Measurements from ENCODE around the gene ABCA4.

Gene ABCA4

GRCh38 chr1:94110946-94111740, 9.8 kb downstream of the ABCA4 start:
- no peak for TF ChIP-seq CTCF (IDR thresholded peaks at IDR 0.05; ENCODE audit: unreplicated experiment in 3 of 3)
- Mint-ChIP-seq H3K27ac (peak overlapping the region in 1 of 3 experiments; percentile 33), H3K4me3 (no peak overlapping the region), H3K27me3 (ENCODE audit: low read depth) (peaks cover 5% of the 10 kb centered on the region), H3K4me1 (peaks cover 16% of the 10 kb centered on the region), H3K36me3 (ENCODE audit: low read depth) (no peaks in the 10 kb centered on the region), H3K9me3 (no peaks in the 10 kb centered on the region)

GRCh38 chr1:94110021-94110761, 10.8 kb downstream of the ABCA4 start:
- Mint-ChIP-seq H3K27me3 (ENCODE audit: low read depth) (peaks cover 10% of the 10 kb centered on the region), H3K27ac (peak overlapping the region; percentile 24 to 31 (median 24)), H3K4me3 (no peak overlapping the region), H3K36me3 (ENCODE audit: low read depth) (no peaks in the 10 kb centered on the region), H3K9me3 (no peaks in the 10 kb centered on the region), H3K4me1 (peaks cover 16% of the 10 kb centered on the region)
- TF ChIP-seq CTCF (IDR thresholded peaks at IDR 0.05; ENCODE audit: unreplicated experiment in 3 of 3), result no peak

- Mint-ChIP-seq H3K4me3 (no peak overlapping the region), H3K27ac (peak overlapping the region in 1 of 3 experiments; percentile 24), H3K9me3 (no peaks in the 10 kb centered on the region), H3K36me3 (ENCODE audit: low read depth) (no peaks in the 10 kb centered on the region), H3K27me3 (ENCODE audit: low read depth) (peaks cover 10% of the 10 kb centered on the region), H3K4me1 (peaks cover 22% of the 10 kb centered on the region)
- TF ChIP-seq CTCF (IDR thresholded peaks at IDR 0.05; ENCODE audit: unreplicated experiment in 3 of 3), result no peak
Measured at GRCh38 chr1:94109478-94109877, 11.5 kb downstream of the ABCA4 start.

GRCh38 chr1:94107141-94107540, 13.8 kb downstream of the ABCA4 start:
- Mint-ChIP-seq H3K27ac (peak overlapping the region; percentile 43 to 88 (median 51)), H3K36me3 (ENCODE audit: low read depth) (no peaks in the 10 kb centered on the region), H3K4me3 (no peak overlapping the region), H3K4me1 (peaks cover 23% of the 10 kb centered on the region), H3K9me3 (no peaks in the 10 kb centered on the region), H3K27me3 (ENCODE audit: low read depth) (peaks cover 10% of the 10 kb centered on the region)
- TF ChIP-seq CTCF (IDR thresholded peaks at IDR 0.05; ENCODE audit: unreplicated experiment in 3 of 3), result no peak

- no peak overlapping the region for H3K4me3 Mint-ChIP-seq
- H3K4me1 Mint-ChIP-seq, result peaks cover 28% of the 10 kb centered on the region
Measured at GRCh38 chr1:94106716-94107115, 14.2 kb downstream of the ABCA4 start.

More at GRCh38 chr1:94106716-94107115, 14.2 kb downstream of the ABCA4 start:
- peaks cover 10% of the 10 kb centered on the region for H3K27me3 Mint-ChIP-seq (ENCODE audit: low read depth)
- no peaks in the 10 kb centered on the region for H3K9me3 Mint-ChIP-seq
- no peak for TF ChIP-seq CTCF (IDR thresholded peaks at IDR 0.05; ENCODE audit: unreplicated experiment in 3 of 3)
- H3K27ac Mint-ChIP-seq, result peak overlapping the region; percentile 43 to 88 (median 51)
- no peaks in the 10 kb centered on the region for H3K36me3 Mint-ChIP-seq (ENCODE audit: low read depth)
